Measurements from ENCODE around the gene KAZN. TPM values are rescaled to one million over a fixed set of nuclear protein-coding genes. Genes with fewer than 3 reads are reported as not detected.

KAZN gene
- polyA plus RNA-seq, 1 experiment = 3.7 TPM

GRCh38 chr1:14876747-14877146 is 278.3 kb downstream of the KAZN start:
- ChIA-PET CTCF (interaction anchor here (0.7 kb wide), 1 partner anchor 151 kb away, joined by 3 read pairs; no protein-coding TSS in a partner anchor), POLR2A (no interaction called here)
- Histone ChIP-seq H3K9me3 (ENCODE audit: control insufficient read depth, insufficient read depth, low read length) (no peaks in the 10 kb centered on the region), H3K4me3 (ENCODE audit: low read depth, low read length) (no peak overlapping the region), H3K27me3 (ENCODE audit: control insufficient read depth, insufficient read depth, low read length) (peaks cover 12% of the 10 kb centered on the region), H3K27ac (ENCODE audit: low read depth, low read length) (no peak overlapping the region)
- no peak for TF ChIP-seq CTCF (IDR thresholded peaks at IDR 0.05; ENCODE audit: low read depth, low read length)
- no peak for DNase-seq (ENCODE audit: low read depth, low spot score)

GRCh38 chr1:14877224-14877623 is 278.7 kb downstream of the KAZN start:
- Histone ChIP-seq H3K9me3 (ENCODE audit: control insufficient read depth, insufficient read depth, low read length) (no peaks in the 10 kb centered on the region), H3K27me3 (ENCODE audit: control insufficient read depth, insufficient read depth, low read length) (peaks cover 12% of the 10 kb centered on the region), H3K4me3 (ENCODE audit: low read depth, low read length) (no peak overlapping the region), H3K27ac (ENCODE audit: low read depth, low read length) (no peak overlapping the region)
- POLR2A ChIA-PET = no interaction called here
- DNase-seq (ENCODE audit: low read depth, low spot score) = no peak
- TF ChIP-seq CTCF (IDR thresholded peaks at IDR 0.05; ENCODE audit: low read depth, low read length) = no peak
- CTCF ChIA-PET = no interaction called here

GRCh38 chr1:14878124-14878523 is 279.6 kb downstream of the KAZN start:
- no peak for DNase-seq (ENCODE audit: low read depth, low spot score)
- ChIA-PET CTCF (no interaction called here), POLR2A (no interaction called here)
- no peak overlapping the region for H3K27ac ChIP-seq (ENCODE audit: low read depth, low read length)
- no peak overlapping the region for H3K4me3 ChIP-seq (ENCODE audit: low read depth, low read length)
- H3K27me3 ChIP-seq (ENCODE audit: control insufficient read depth, insufficient read depth, low read length) = peaks cover 12% of the 10 kb centered on the region
- TF ChIP-seq CTCF (IDR thresholded peaks at IDR 0.05; ENCODE audit: low read depth, low read length) = no peak
- no peaks in the 10 kb centered on the region for H3K9me3 ChIP-seq (ENCODE audit: control insufficient read depth, insufficient read depth, low read length)

GRCh38 chr1:14878951-14879350 is 280.5 kb downstream of the KAZN start:
- Histone ChIP-seq H3K4me3 (ENCODE audit: low read depth, low read length) (no peak overlapping the region), H3K27ac (ENCODE audit: low read depth, low read length) (peak overlapping the region; percentile 21), H3K9me3 (ENCODE audit: control insufficient read depth, insufficient read depth, low read length) (no peaks in the 10 kb centered on the region), H3K27me3 (ENCODE audit: control insufficient read depth, insufficient read depth, low read length) (peaks cover 14% of the 10 kb centered on the region)
- ChIA-PET CTCF (interaction anchor here (1.9 kb wide), 1 partner anchor 36 kb away, joined by 5 read pairs; no protein-coding TSS in a partner anchor), POLR2A (no interaction called here)
- no peak for DNase-seq (ENCODE audit: low read depth, low spot score)
- no peak for TF ChIP-seq CTCF (IDR thresholded peaks at IDR 0.05; ENCODE audit: low read depth, low read length)

- DNase-seq (ENCODE audit: low read depth, low spot score) = no peak
- ChIA-PET POLR2A (no interaction called here), CTCF (interaction anchor here (0.8 to 1.9 kb wide), 3 partner anchors 17 to 102 kb away, joined by 3 to 5 read pairs (median 5); no protein-coding TSS in a partner anchor)
- Histone ChIP-seq H3K4me3 (ENCODE audit: low read depth, low read length) (no peak overlapping the region), H3K27ac (ENCODE audit: low read depth, low read length) (no peak overlapping the region), H3K9me3 (ENCODE audit: control insufficient read depth, insufficient read depth, low read length) (no peaks in the 10 kb centered on the region), H3K27me3 (ENCODE audit: control insufficient read depth, insufficient read depth, low read length) (peaks cover 16% of the 10 kb centered on the region)
- no peak for TF ChIP-seq CTCF (IDR thresholded peaks at IDR 0.05; ENCODE audit: low read depth, low read length)
Observed at GRCh38 chr1:14880456-14881316, 282.2 kb downstream of the KAZN start.
